HepG2 (cell line): ENCODE measurements around the gene ATXN7L3. TPM values are rescaled to one million over a fixed set of nuclear protein-coding genes. Genes with fewer than 3 reads are reported as not detected.
A peak's percentile ranks its signal among the peaks of the same experiment; 100 is the strongest.

ENCODE experiments used
- ATAC-seq: fragments of 200-7000 bp; cut with Tn5 transposase; 3 replicates; pipeline ENCODE4 v1.9.1; 2020; ENCODE audit warnings: mild to moderate bottlenecking, moderate library complexity
- BruUV-seq: library from RNA; stranded (reverse); fragments of 400-500 nt; replicated peaks from 2 replicates; lab custom pipeline; 2021; lab: Mats Ljungman, UMichigan
- CTCF ChIA-PET: fragments of 300-600 bp; formaldehyde crosslinking; extraction: SDS; loops from one replicate; lab custom pipeline; 2021; ENCODE audit warnings: low total read pairs, inconsistent platforms, low intra/inter-chr PET ratio; lab: Yijun Ruan, JAX
- POLR2A ChIA-PET: fragments of 350-600 bp; sonication (Branson Sonifier 250); formaldehyde crosslinking; loops from one replicate; lab custom pipeline; 2020; ENCODE audit warnings: antibody characterized with exemption, inconsistent platforms; lab: Yijun Ruan, JAX
- DNase-seq: peaks from one replicate; pipeline ENCODE4 v3.0.0-alpha.2; 2015; ENCODE audit warnings: low spot score
- FAIRE-seq: peaks from 3 replicates; lab custom pipeline; 2011; peaks lifted over from hg19 to GRCh38; lab: Jason Lieb, UNC
- H2AFZ ChIP-seq: one replicate; pipeline ENCODE4 v1.6.1; 2011; ENCODE audit warnings: low read length, inconsistent platforms
- H3K27ac ChIP-seq: fragments of 300-600 bp; 3 replicates; pipeline ENCODE4 v1.8.0; 2011; ENCODE audit warnings: mixed run types, mild to moderate bottlenecking, mixed read lengths, low read length, inconsistent platforms; ENCODE audit not compliant: insufficient read depth; ENCODE audit errors: extremely low read length
- H3K27me3 ChIP-seq, 2 experiments: fragments of 200-600 bp in 1 of 2; 2 replicates in 1 of 2; 3 replicates in 1 of 2; pipeline versions ENCODE4 v1.6.0 to v1.8.0; 2011; ENCODE audit warnings: low read length in 2 of 2, mild to moderate bottlenecking in 2 of 2, moderate library complexity in 2 of 2, inconsistent platforms in 1 of 2; ENCODE audit not compliant: insufficient read depth in 2 of 2, control insufficient read depth in 1 of 2
- H3K36me3 ChIP-seq, 2 experiments: fragments of 200-600 bp in 1 of 2; replicated peaks in 1 of 2; 2 replicates in 1 of 2; 3 replicates in 1 of 2; pipeline versions ENCODE4 v1.5.1 to v1.8.0; 2011; ENCODE audit warnings: low read length in 2 of 2, inconsistent platforms in 1 of 2; ENCODE audit not compliant: insufficient read depth in 2 of 2, control insufficient read depth in 1 of 2
- H3K4me1 ChIP-seq: 2 replicates; pipeline ENCODE4 v1.5.1; 2012; ENCODE audit warnings: low read length, inconsistent platforms; ENCODE audit not compliant: insufficient read depth
- H3K4me2 ChIP-seq: 2 replicates; pipeline ENCODE4 v1.6.0; 2011; ENCODE audit warnings: low read depth, low read length, inconsistent platforms
- H3K4me3 ChIP-seq, 3 experiments: fragments of 200-600 bp in 1 of 3; sonication (generic), shearing (Covaris generic) in 1 of 3; replicated peaks in 1 of 3; 2 replicates each; pipeline ENCODE4 v1.5.1; 2011 to 2016; ENCODE audit warnings: low read length in 3 of 3, inconsistent platforms in 2 of 3, low read depth in 2 of 3, mild to moderate bottlenecking in 2 of 3, control low read depth in 1 of 3, mixed read lengths in 1 of 3; ENCODE audit not compliant: insufficient read depth in 1 of 3
- H3K79me2 ChIP-seq: one replicate; pipeline ENCODE4 v1.6.1; 2011; ENCODE audit warnings: low read length, inconsistent platforms; ENCODE audit not compliant: insufficient read depth
- H3K9ac ChIP-seq: 2 replicates; pipeline ENCODE4 v1.6.0; 2011; ENCODE audit warnings: mild to moderate bottlenecking, low read depth, low read length, inconsistent platforms; ENCODE audit not compliant: insufficient read depth
- H3K9me3 ChIP-seq: 2 replicates; pipeline ENCODE4 v1.5.1; 2012; ENCODE audit warnings: mild to moderate bottlenecking, low read length
- H4K20me1 ChIP-seq: 2 replicates; pipeline ENCODE4 v1.6.0; 2011; ENCODE audit warnings: inconsistent platforms, mild to moderate bottlenecking, low read length, moderate library complexity; ENCODE audit not compliant: insufficient read depth
- CENPX ChIP-seq: sonication (generic); formaldehyde crosslinking; IDR thresholded peaks from 2 replicates; pipeline ENCODE4 v1.9.0; 2021; ENCODE audit warnings: mild to moderate bottlenecking, missing genetic modification reagents, moderate library complexity
- DPF2 ChIP-seq: sonication (generic); formaldehyde crosslinking; IDR thresholded peaks from 2 replicates; pipeline ENCODE4 v1.4.0; 2020; ENCODE audit warnings: mild to moderate bottlenecking, low read depth, missing genetic modification reagents, borderline replicate concordance
- MTF2 ChIP-seq: sonication (generic); formaldehyde crosslinking; IDR thresholded peaks from 2 replicates; pipeline ENCODE4 v1.5.0; 2020; ENCODE audit warnings: missing genetic modification reagents, borderline replicate concordance
- PHF5A ChIP-seq: IDR thresholded peaks from one replicate; pipeline ENCODE4 v1.6.1; 2018; ENCODE audit warnings: low read depth, missing genetic modification reagents; ENCODE audit not compliant: unreplicated experiment
- SCMH1 ChIP-seq: sonication (generic); formaldehyde crosslinking; IDR thresholded peaks from 2 replicates; pipeline ENCODE4 v1.9.0; 2021; ENCODE audit warnings: missing genetic modification reagents, mild to moderate bottlenecking, borderline replicate concordance
- ZFYVE20 ChIP-seq: sonication (generic); formaldehyde crosslinking; IDR thresholded peaks from 2 replicates; pipeline ENCODE4 v1.8.0; 2023; ENCODE audit warnings: low read depth, mild to moderate bottlenecking, moderate library complexity, missing genetic modification reagents, borderline replicate concordance
- ZNF17 ChIP-seq: sonication (generic); formaldehyde crosslinking; IDR thresholded peaks from 2 replicates; pipeline ENCODE4 v1.5.0; 2020; ENCODE audit warnings: mild to moderate bottlenecking, missing genetic modification reagents
- ZNF350 ChIP-seq: sonication (generic); formaldehyde crosslinking; IDR thresholded peaks from 2 replicates; pipeline ENCODE4 v1.4.0; 2020; ENCODE audit warnings: mild to moderate bottlenecking, low read depth, missing genetic modification reagents, borderline replicate concordance
- ZNF570 ChIP-seq: sonication (generic); formaldehyde crosslinking; IDR thresholded peaks from 2 replicates; pipeline ENCODE4 v1.4.0; 2020; ENCODE audit warnings: mild to moderate bottlenecking, missing genetic modification reagents, borderline replicate concordance
- WGBS: methylation state at CpG from one replicate; pipeline ENCODE4 v1.1.6; 2017; ENCODE audit warnings: low lambda C conversion rate; 5-methylcytosine and 5-hydroxymethylcytosine counted together
- in situ Hi-C: cut with HindIII; loops from 2 replicates; pipeline ENCODE4 v1.10.0; 2017; ENCODE audit warnings: low pct_unique_long_range_greater_than_20kb; ENCODE audit not compliant: extremely low pct_ligation_motif_present
- intact Hi-C: fragments of 100-400 bp; cut with micrococcal nuclease; formaldehyde crosslinking; loops from one replicate; pipeline ENCODE4 v1.10.0; 2022; ENCODE audit not compliant: unreplicated experiment
- polyA plus RNA-seq, 8 experiments: library from polyadenylated mRNA; depleted of rRNA in 3 of 8; stranded (reverse) in 7 of 8; unstranded in 1 of 8; fragments of >200 nt; fragmentation: Illumina TruSeq in 4 of 8; extraction: Trizol in 4 of 8; gene quantifications; 2 replicates each; pipeline versions ENCODE4 v1.2.1 to v1.2.3, GENCODE V29; 2011 to 2016; ENCODE audit warnings: low read depth in 4 of 8, missing spikeins in 1 of 8, mixed read lengths in 1 of 8; ENCODE audit not compliant: insufficient read depth in 1 of 8
- total RNA-seq, 5 experiments: library from RNA; depleted of rRNA; stranded (reverse); fragments of >200 nt; fragmentation: Illumina TruSeq; extraction: Trizol; gene quantifications; 2 replicates each; pipeline ENCODE4 v1.2.3, GENCODE V29; 2016; ENCODE audit warnings: low read depth in 1 of 5

Gene ATXN7L3
- total and polyA plus RNA-seq, 2 of the 13 experiments (the other 11 are each of a cell fraction or from before 2014, with no cell fraction given), result 44.5 to 59.1 TPM

DNA sequence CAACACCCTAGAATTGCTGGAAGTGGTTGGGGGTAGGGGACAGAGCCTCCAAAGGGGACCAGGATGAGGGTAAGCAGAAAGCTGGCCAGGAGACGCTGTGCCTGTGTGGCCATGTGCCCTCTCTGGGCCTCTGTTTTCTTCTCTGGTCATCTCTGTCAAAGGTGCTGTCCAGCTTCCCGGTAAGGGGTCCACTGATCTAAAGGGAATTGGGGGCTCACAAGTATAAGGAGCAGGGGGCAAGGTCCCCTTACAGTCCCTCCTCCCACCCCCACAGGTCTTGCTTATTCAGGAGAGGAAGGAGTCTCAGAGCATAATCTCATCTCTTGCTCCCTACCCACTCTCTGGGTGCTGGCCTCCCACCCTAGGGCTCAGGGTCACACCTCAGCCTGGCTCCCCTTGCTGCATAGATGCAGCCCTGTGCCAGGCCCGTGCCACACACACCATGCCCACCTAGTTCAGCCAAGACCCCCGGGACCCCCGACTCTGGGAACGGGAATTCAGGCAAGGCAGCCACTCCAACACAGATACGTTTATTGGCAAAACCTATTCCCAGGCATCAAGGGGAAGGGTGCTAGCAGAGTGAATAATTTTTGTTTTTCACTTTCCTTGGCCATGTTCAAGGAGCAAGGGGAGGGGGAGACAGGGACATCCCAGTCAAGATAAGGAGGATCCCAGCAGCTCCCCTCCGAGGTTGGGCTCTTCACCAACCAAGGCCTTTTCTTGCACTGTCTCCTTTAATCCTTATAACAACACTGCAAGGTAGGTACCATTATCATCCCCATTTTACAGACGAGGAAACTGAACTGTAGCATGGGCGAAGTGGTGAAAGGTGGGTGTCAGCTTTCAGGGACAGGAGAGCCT is 48.4 kb upstream of the ATXN7L3 start:
- FAIRE-seq, result no peak
- H3K36me3 ChIP-seq, result no peaks in the 10 kb centered on the region
- no peak overlapping the region for H3K27ac ChIP-seq
- no peak for DNase-seq
- H3K27me3 ChIP-seq, result peaks cover 4 to 49% of the 10 kb centered on the region in 2 experiments; a peak in 4 of 5 replicates
- H3K4me3 ChIP-seq, result no peak overlapping the region
- no peaks in the 10 kb centered on the region for H3K9me3 ChIP-seq
- in situ Hi-C loops, result loop anchor here (10.0 kb wide), 1 partner anchor 63 kb away; the partner anchor contains the start of gene TMUB2
- no peak overlapping the region for H2AFZ ChIP-seq
- WGBS, result 26% methylated on average over 10 of the region's 10 CpGs
- no peaks in the 10 kb centered on the region for H4K20me1 ChIP-seq
- H3K4me2 ChIP-seq, result 0 out of 2 replicates have a peak overlapping the region, but pooled peaks have one; percentile 28
- CTCF ChIA-PET, result no interaction called here
- H3K79me2 ChIP-seq, result no peaks in the 10 kb centered on the region
- POLR2A ChIA-PET, result interaction anchor here (1.9 kb wide), 1 partner anchor 32 kb away, joined by 5 read pairs; no protein-coding TSS in a partner anchor
- peaks cover 36% of the 10 kb centered on the region for H3K4me1 ChIP-seq
- TF ChIP-seq ZNF350 (CRISPR knock-in tag), result no peak
- no peak for TF ChIP-seq ZFYVE20 (CRISPR knock-in tag)
- no peak for TF ChIP-seq SCMH1 (CRISPR knock-in tag)
- TF ChIP-seq MTF2 (CRISPR knock-in tag), result no peak
- TF ChIP-seq PHF5A (CRISPR knock-in tag), result no peak
- TF ChIP-seq CENPX (CRISPR knock-in tag), result no peak
- TF ChIP-seq ZNF17 (CRISPR knock-in tag), result no peak
- TF ChIP-seq ZNF570 (CRISPR knock-in tag), result no peak
- no peak for TF ChIP-seq DPF2 (CRISPR knock-in tag)
- TF ChIP-seq, all 625 proteins: peak for 0
- ATAC-seq, result peak; percentile 31
- intact Hi-C loops, result no loop called here
- BruUV-seq, result no TSS peak
- no peak overlapping the region for H3K9ac ChIP-seq
